Measurements from ENCODE around the gene EFTUD2.

Gene EFTUD2

GRCh38 chr17:44807093-44807816 lies 92.0 kb downstream of the EFTUD2 start:
- DNase-seq (ENCODE audit: low read depth) = no peak
- no peak for TF ChIP-seq CTCF (conservative IDR thresholded peaks at IDR 0.05; ENCODE audit: control insufficient read depth, insufficient read depth, low read depth, low read length)
- no peak overlapping the region for H3K4me3 ChIP-seq (ENCODE audit: control insufficient read depth, low read depth, low read length)

DNA sequence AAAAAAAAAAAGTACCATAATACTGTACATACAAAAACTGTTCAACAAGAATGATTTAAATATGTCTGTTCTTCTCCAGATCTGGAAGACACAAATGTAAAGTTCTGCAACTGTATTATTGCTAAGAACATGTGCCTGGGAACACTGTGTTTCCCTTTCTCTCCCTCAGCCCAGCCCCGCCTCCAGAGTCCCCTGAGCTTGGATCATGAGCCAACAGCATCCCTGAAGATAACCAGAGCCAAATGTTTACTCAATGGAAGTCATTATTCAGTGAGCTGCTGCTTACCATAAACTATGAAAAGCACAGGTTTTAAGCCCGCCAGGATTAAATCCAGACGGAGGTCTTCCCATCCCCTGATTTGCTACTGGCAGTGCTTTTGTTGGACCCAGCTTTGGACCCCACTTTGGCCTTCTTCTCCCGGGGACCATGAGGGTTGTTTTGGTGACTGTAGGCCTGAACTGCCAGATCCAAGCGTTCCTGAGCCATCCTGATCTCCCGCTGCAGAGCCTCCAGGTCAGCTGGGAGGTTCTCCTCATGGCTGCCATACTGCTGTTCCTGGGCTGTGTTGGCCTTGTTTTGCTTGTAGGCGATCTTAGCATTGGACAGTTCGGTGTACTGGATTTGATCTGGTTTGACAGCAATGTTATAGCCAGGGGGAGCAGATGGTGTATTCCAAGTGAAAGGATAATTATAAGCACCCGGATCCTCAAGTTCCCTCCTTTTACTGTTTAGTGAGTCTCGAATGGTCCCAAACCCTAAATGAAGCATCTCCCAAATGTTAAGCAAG lies 94.7 kb downstream of the EFTUD2 start:
- TF ChIP-seq CTCF (conservative IDR thresholded peaks at IDR 0.05; ENCODE audit: control insufficient read depth, insufficient read depth, low read depth, low read length) = no peak
- peak; percentile 72 for DNase-seq (ENCODE audit: low read depth)
- H3K4me3 ChIP-seq (ENCODE audit: control insufficient read depth, low read depth, low read length) = no peak overlapping the region

- no peak for TF ChIP-seq CTCF (conservative IDR thresholded peaks at IDR 0.05; ENCODE audit: control insufficient read depth, insufficient read depth, low read depth, low read length)
- no peak for DNase-seq (ENCODE audit: low read depth)
- H3K4me3 ChIP-seq (ENCODE audit: control insufficient read depth, low read depth, low read length) = no peak overlapping the region
These were observed 97.4 kb downstream of the EFTUD2 start for GRCh38 chr17:44801880-44802279.
